Body of pancreas (tissue), 4 donors: ENCODE results near the gene PPM1K. TPM values are rescaled to one million over a fixed set of nuclear protein-coding genes. Genes with fewer than 3 reads are reported as not detected.
"Not testable (repeated sequence)": the region's sequence is repeated elsewhere in the genome, so short reads cannot be mapped to it uniquely, and the experiment has no call there.

Experiments
- ATAC-seq: fragments of 150-250 bp; one replicate; pipeline ENCODE4 v1.9.1; 2016
- DNase-seq, 4 donors: peaks; one replicate each; pipeline ENCODE4 v3.0.0-alpha.2; 2019
- H3K27ac ChIP-seq, 4 donors: fragments of 200-600 bp; sonication (generic); 1 replicate in 3 of 4; 2 replicates in 1 of 4; pipeline versions ENCODE4 v1.5.1 to v1.6.1; 2016 to 2019; ENCODE audit warnings: mild to moderate bottlenecking in 1 of 4, mixed read lengths in 1 of 4, moderate library complexity in 1 of 4
- H3K27me3 ChIP-seq, 2 donors: fragments of 200-600 bp; sonication (generic); one replicate each; pipeline ENCODE4 v1.6.0; 2016; ENCODE audit warnings: mild to moderate bottlenecking in 1 of 2
- H3K36me3 ChIP-seq, 2 donors: fragments of 200-600 bp; sonication (generic); replicated peaks in 1 of 2; 2 replicates each; pipeline ENCODE4 v1.5.1; 2016; ENCODE audit warnings: low read depth in 2 of 2; ENCODE audit not compliant: insufficient read depth in 1 of 2
- H3K4me1 ChIP-seq: fragments of 200-600 bp; sonication (generic); one replicate; pipeline ENCODE4 v1.6.0; 2016
- H3K4me3 ChIP-seq, 2 donors: fragments of 200-600 bp; sonication (generic); 1 replicate in 1 of 2; 2 replicates in 1 of 2; pipeline ENCODE4 v1.5.1; 2016 to 2019
- H3K9me3 ChIP-seq, 3 donors: fragments of 200-600 bp; sonication (generic); 1 replicate in 2 of 3; 2 replicates in 1 of 3; pipeline ENCODE4 v1.5.1; 2016
- CTCF ChIP-seq, 7 experiments: fragments of 450-650 bp in 4 of 7; fragments of 200-600 bp in 3 of 7; sonication (generic) in 3 of 7; IDR thresholded peaks; one replicate each; pipeline ENCODE4 v1.5.1; 2016 to 2019; ENCODE audit warnings: antibody characterized with exemption in 7 of 7
- POLR2A ChIP-seq, 3 donors: fragments of 450-650 bp; IDR thresholded peaks; one replicate each; pipeline ENCODE4 v1.6.1; 2016; ENCODE audit warnings: antibody characterized with exemption in 3 of 3, mild to moderate bottlenecking in 2 of 3
- WGBS, 2 donors: methylation state at CpG; one replicate each; pipeline ENCODE4 v1.1.5; 2017; 5-methylcytosine and 5-hydroxymethylcytosine counted together
- intact Hi-C: fragments of 100-400 bp; cut with DNase I; formaldehyde crosslinking; loops from one replicate; pipeline ENCODE4 v1.15.1; 2023
- total RNA-seq, 2 donors: library from RNA; depleted of rRNA; stranded (reverse); fragments of >200 nt; gene quantifications; one replicate each; pipeline ENCODE4 v1.1.0, GENCODE V29; 2016

The PPM1K gene
- total RNA-seq, 2 donors from 2014 or later: 29.3 to 56.4 TPM

- no peaks in the 10 kb centered on the region for H3K9me3 ChIP-seq
- DNase-seq: no peak
- no peak for ATAC-seq
- no peaks in the 10 kb centered on the region for H3K36me3 ChIP-seq
- H3K27me3 ChIP-seq: no peaks in the 10 kb centered on the region
- no peak for TF ChIP-seq POLR2A (IDR thresholded peaks at IDR 0.05)
- TF ChIP-seq CTCF (IDR thresholded peaks at IDR 0.05): no peak
- H3K4me3 ChIP-seq: no peak overlapping the region
- H3K27ac ChIP-seq: no peak overlapping the region
- peaks cover 4% of the 10 kb centered on the region for H3K4me1 ChIP-seq
- intact Hi-C loops: no loop called here
- WGBS, 2 donors: 71 to 75% methylated on average over 1 of the region's 1 CpG
These were observed 35.9 kb upstream of the PPM1K start for GRCh38 chr4:88320224-88320779.

- WGBS, 2 donors: 76 to 77% methylated on average over 3 of the region's 3 CpGs
- intact Hi-C loops: no loop called here
- ATAC-seq (no peak), DNase-seq (no peak)
- TF ChIP-seq CTCF (IDR thresholded peaks at IDR 0.05) (no peak), POLR2A (IDR thresholded peaks at IDR 0.05) (no peak)
- H3K36me3 ChIP-seq: no peaks in the 10 kb centered on the region
- H3K9me3 ChIP-seq: no peaks in the 10 kb centered on the region
- peaks cover 11% of the 10 kb centered on the region for H3K4me1 ChIP-seq
- no peaks in the 10 kb centered on the region for H3K27me3 ChIP-seq
- no peak overlapping the region for H3K4me3 ChIP-seq
- H3K27ac ChIP-seq: no peak overlapping the region
These were observed 34.5 kb upstream of the PPM1K start for GRCh38 chr4:88318751-88319350.

GRCh38 chr4:88315460-88316017 lies 31.2 kb upstream of the PPM1K start:
- H3K27ac ChIP-seq: no peak overlapping the region
- TF ChIP-seq CTCF (IDR thresholded peaks at IDR 0.05) (no peak), POLR2A (IDR thresholded peaks at IDR 0.05) (no peak)
- H3K9me3 ChIP-seq: no peaks in the 10 kb centered on the region
- H3K27me3 ChIP-seq: no peaks in the 10 kb centered on the region
- intact Hi-C loops: no loop called here
- H3K4me1 ChIP-seq: peaks cover 11% of the 10 kb centered on the region
- DNase-seq (no peak), ATAC-seq (peak; percentile 33)
- no peaks in the 10 kb centered on the region for H3K36me3 ChIP-seq
- 21 to 29% methylated on average over 5 of the region's 5 CpGs for WGBS, 2 donors
- H3K4me3 ChIP-seq: no peak overlapping the region

- H3K9me3 ChIP-seq, H3K4me3 ChIP-seq, intact Hi-C loops, DNase-seq, ATAC-seq, H3K27me3 ChIP-seq, H3K36me3 ChIP-seq, H3K27ac ChIP-seq: not testable (repeated sequence)
- WGBS, 2 donors: 95% methylated on average over 14 of the region's 23 CpGs; no CpG with 5 or more reads in 1 of the 2 donors
- H3K4me1 ChIP-seq: peaks cover 11% of the 10 kb centered on the region
These were observed 28.8 kb upstream of the PPM1K start for GRCh38 chr4:88313088-88313624.

GRCh38 chr4:88308587-88308986 lies 24.2 kb upstream of the PPM1K start:
- Histone ChIP-seq H3K4me1 (no peaks in the 10 kb centered on the region), H3K36me3 (no peaks in the 10 kb centered on the region), H3K4me3 (no peak overlapping the region), H3K27me3 (no peaks in the 10 kb centered on the region), H3K27ac (no peak overlapping the region), H3K9me3 (no peaks in the 10 kb centered on the region)
- DNase-seq: no peak
- WGBS, 2 donors: 51 to 65% methylated on average over 1 of the region's 1 CpG
- intact Hi-C loops: no loop called here
- no peak for ATAC-seq
- TF ChIP-seq POLR2A (IDR thresholded peaks at IDR 0.05) (no peak), CTCF (IDR thresholded peaks at IDR 0.05) (no peak)
